Mesendoderm (in vitro differentiated cells): ENCODE measurements around the gene AGPAT1.

Experiments
- DNase-seq: peaks from one replicate; pipeline ENCODE4 v3.0.0; 2013
- H2AK5ac ChIP-seq: 2 replicates; pipeline ENCODE4 v1.6.1; 2013; ENCODE audit warnings: low read length, inconsistent platforms
- H2BK120ac ChIP-seq: 2 replicates; pipeline ENCODE4 v1.6.1; 2013; ENCODE audit warnings: low read depth, mild to moderate bottlenecking, low read length, moderate library complexity, mixed read lengths
- H2BK15ac ChIP-seq: replicated peaks from 2 replicates; pipeline ENCODE4 v1.6.1; 2013; ENCODE audit warnings: low read depth, mild to moderate bottlenecking, moderate library complexity
- H2BK5ac ChIP-seq: 2 replicates; pipeline ENCODE4 v1.6.1; 2013; ENCODE audit warnings: low read length, inconsistent platforms
- H3K18ac ChIP-seq: 2 replicates; pipeline ENCODE4 v1.6.1; 2013; ENCODE audit warnings: mild to moderate bottlenecking, low read length, mixed read lengths
- H3K23ac ChIP-seq: one replicate; pipeline ENCODE4 v1.6.1; 2013; ENCODE audit warnings: low read length
- H3K27ac ChIP-seq: 2 replicates; pipeline ENCODE4 v1.5.1; 2013; ENCODE audit warnings: low read depth, mild to moderate bottlenecking, inconsistent platforms, low read length, moderate library complexity
- H3K27me3 ChIP-seq: 2 replicates; pipeline ENCODE4 v1.6.1; 2013; ENCODE audit warnings: low read length, control low read depth, mild to moderate bottlenecking, inconsistent platforms; ENCODE audit not compliant: insufficient read depth, poor library complexity
- H3K36me3 ChIP-seq: 2 replicates; pipeline ENCODE4 v1.6.1; 2013; ENCODE audit warnings: low read length, inconsistent platforms; ENCODE audit not compliant: control insufficient read depth, insufficient read depth
- H3K4ac ChIP-seq: one replicate; pipeline ENCODE4 v1.6.1; 2013; ENCODE audit warnings: low read depth, mild to moderate bottlenecking, low read length, moderate library complexity
- H3K4me1 ChIP-seq: 2 replicates; pipeline ENCODE4 v1.6.1; 2013; ENCODE audit warnings: low read depth, low read length, inconsistent platforms; ENCODE audit not compliant: control insufficient read depth
- H3K4me2 ChIP-seq: 2 replicates; pipeline ENCODE4 v1.6.1; 2013; ENCODE audit warnings: low read length
- H3K4me3 ChIP-seq: 2 replicates; pipeline ENCODE4 v1.5.1; 2013; ENCODE audit warnings: mild to moderate bottlenecking, low read length
- H3K56ac ChIP-seq: one replicate; pipeline ENCODE4 v1.6.1; 2013; ENCODE audit warnings: low read length
- H3K79me1 ChIP-seq: 2 replicates; pipeline ENCODE4 v1.6.1; 2013; ENCODE audit warnings: low read length, inconsistent platforms
- H3K79me2 ChIP-seq: 2 replicates; pipeline ENCODE4 v1.6.1; 2013; ENCODE audit warnings: mild to moderate bottlenecking, low read length; ENCODE audit not compliant: control insufficient read depth, insufficient read depth
- H3K9ac ChIP-seq: 2 replicates; pipeline ENCODE4 v1.6.1; 2013; ENCODE audit warnings: low read length, inconsistent platforms
- H4K5ac ChIP-seq: one replicate; pipeline ENCODE4 v1.6.1; 2013; ENCODE audit warnings: low read length
- H4K8ac ChIP-seq: one replicate; pipeline ENCODE4 v1.6.1; 2013; ENCODE audit warnings: low read depth, mild to moderate bottlenecking, control low read depth, low read length, moderate library complexity
- WGBS: extraction: QIAGEN DNeasy Blood & Tissue Kit; methylation state at CpG from one replicate; pipeline ENCODE4 v1.1.7; 2013; ENCODE audit warnings: low lambda C conversion rate, missing lambda C conversion rate; ENCODE audit not compliant: insufficient coverage; ENCODE audit errors: extremely low coverage; 5-methylcytosine and 5-hydroxymethylcytosine counted together

Gene AGPAT1

DNA sequence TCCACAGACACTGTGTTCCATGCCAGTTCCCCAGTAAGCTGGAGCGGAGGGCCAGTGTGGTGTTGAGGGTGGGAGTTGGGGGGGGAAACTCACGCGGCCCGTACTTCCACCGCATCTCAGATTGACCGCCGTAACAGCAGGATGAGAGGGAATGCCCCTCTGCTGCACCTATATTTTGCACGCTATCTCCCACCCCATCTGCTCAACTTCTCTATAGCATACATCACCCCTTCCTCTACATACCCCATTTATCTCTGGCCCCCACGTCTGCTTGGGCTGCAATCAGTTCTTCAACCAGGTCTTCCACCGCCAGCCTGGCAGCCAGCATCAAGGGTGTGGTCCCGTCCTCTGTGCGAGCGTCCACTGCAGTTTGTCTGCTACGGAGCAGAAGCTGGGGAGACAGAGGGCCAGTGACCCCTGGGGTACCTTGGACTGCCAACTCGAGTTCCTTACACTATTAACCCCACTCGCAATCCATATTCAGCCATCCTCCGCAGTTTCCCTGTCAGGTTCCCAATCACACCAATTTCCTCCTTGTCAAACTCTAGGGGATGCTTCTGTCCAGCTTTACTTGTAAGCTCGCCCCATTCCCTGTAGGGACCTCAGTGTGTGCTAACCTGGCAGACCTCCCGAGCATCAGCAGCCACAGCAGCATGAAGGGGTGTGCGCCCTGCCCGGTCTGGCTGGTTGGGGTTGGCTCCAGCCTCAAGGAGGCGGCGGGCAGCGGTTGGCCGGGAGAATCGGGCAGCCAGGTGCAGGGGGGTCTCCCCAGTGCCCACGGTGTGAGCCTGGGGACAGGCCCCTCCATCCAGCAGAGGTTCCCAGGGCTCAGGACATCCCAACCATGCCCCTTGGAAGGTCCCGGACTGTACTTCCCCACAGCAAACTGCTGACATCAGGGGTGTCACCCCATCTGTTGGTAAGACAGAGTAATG is 21.1 kb upstream of the AGPAT1 start:
- no peak overlapping the region for H2AK5ac ChIP-seq
- no CpG with 5 or more reads among the region's 28 CpGs for WGBS

DNA sequence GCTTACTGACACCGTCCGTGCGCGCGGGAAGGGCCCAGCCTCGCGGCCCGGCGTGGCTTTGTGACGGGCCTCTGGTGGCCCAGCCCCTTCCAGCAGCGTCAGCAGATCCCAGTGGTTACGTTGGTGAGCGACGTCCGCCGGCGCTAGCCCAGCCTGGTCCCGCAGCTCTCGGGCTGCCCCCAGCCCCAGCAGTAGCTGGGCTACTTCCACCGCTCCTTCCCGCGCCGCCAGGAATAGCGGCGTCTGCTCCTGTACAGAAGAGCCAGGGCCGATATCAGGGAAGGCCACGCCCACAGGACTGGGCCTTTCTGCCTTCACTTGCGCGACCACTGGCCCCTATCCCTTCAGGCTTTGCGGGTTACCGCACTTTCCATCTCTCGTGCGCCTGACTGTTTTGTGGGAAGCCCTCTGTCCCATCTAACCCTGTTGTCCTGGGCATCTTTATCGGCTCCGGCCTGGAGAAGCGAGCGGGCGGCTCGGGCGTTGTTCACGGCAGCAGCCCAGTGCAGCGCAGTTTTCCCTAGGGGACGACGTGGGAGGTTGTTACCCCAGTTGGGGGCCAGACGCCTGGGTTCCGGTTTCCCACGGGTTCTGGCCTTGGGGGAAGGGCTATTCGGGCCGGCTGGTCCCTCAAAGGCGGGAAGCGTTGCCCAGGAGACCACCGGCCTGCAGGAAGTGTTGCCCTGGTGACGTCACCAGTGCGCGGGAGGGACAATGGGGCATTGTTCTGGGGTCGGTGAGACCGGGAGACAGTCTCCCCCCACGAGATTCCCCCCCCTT is 20.2 kb upstream of the AGPAT1 start:
- no peak overlapping the region for H2BK15ac ChIP-seq
- H2AK5ac ChIP-seq, result peak overlapping the region; percentile 22
- no peaks in the 10 kb centered on the region for H3K27me3 ChIP-seq
- H3K4me2 ChIP-seq, result peak overlapping the region; percentile 61
- peak; percentile 94 for DNase-seq
- no peak overlapping the region for H2BK120ac ChIP-seq
- peaks cover 2% of the 10 kb centered on the region for H3K79me1 ChIP-seq
- peak overlapping the region; percentile 89 for H3K56ac ChIP-seq
- peaks cover 19% of the 10 kb centered on the region for H3K4me1 ChIP-seq
- peak overlapping the region; percentile 95 for H3K27ac ChIP-seq
- H3K9ac ChIP-seq, result peak overlapping the region; percentile 99
- peak overlapping the region; percentile 94 for H2BK5ac ChIP-seq
- peak overlapping the region; percentile 52 for H3K18ac ChIP-seq
- H3K23ac ChIP-seq, result peak overlapping the region; percentile 11
- peak overlapping the region; percentile 54 for H3K4me3 ChIP-seq
- no CpG with 5 or more reads among the region's 58 CpGs for WGBS
- H4K5ac ChIP-seq, result no peak overlapping the region
- no peaks in the 10 kb centered on the region for H3K36me3 ChIP-seq
- no peak overlapping the region for H4K8ac ChIP-seq
- H3K79me2 ChIP-seq, result no peaks in the 10 kb centered on the region
- H3K4ac ChIP-seq, result peak overlapping the region; percentile 63

More for the DNA sequence above, 21.1 kb upstream of the AGPAT1 start:
- no peak overlapping the region for H2BK5ac ChIP-seq
- peaks cover 2% of the 10 kb centered on the region for H3K79me1 ChIP-seq
- no peak overlapping the region for H2BK15ac ChIP-seq
- peak overlapping the region; percentile 17 for H3K4me3 ChIP-seq
- H3K18ac ChIP-seq, result no peak overlapping the region
- peak overlapping the region; percentile 89 for H3K56ac ChIP-seq
- DNase-seq, result peak; percentile 41
- peak overlapping the region; percentile 99 for H3K9ac ChIP-seq
- no peak overlapping the region for H3K23ac ChIP-seq
- no peak overlapping the region for H3K4ac ChIP-seq
- no peaks in the 10 kb centered on the region for H3K27me3 ChIP-seq
- no peak overlapping the region for H2BK120ac ChIP-seq
- H3K4me1 ChIP-seq, result peaks cover 17% of the 10 kb centered on the region
- peak overlapping the region; percentile 71 for H4K5ac ChIP-seq
- no peak overlapping the region for H4K8ac ChIP-seq
- H3K4me2 ChIP-seq, result peak overlapping the region; percentile 57
- H3K27ac ChIP-seq, result no peak overlapping the region
- H3K36me3 ChIP-seq, result no peaks in the 10 kb centered on the region
- no peaks in the 10 kb centered on the region for H3K79me2 ChIP-seq

DNA sequence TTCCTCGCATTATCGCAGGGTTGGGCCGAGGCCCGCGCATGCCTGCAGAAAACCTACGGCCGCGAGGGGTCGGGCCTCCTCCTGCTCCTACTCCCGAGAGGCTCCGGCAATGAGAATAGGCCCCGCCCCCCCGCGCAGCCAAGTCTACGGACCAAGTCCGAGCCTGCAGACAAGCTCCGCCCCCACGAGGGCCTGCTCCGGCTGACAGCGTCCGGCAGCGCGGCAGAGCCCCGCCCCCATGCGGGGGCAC is 19.7 kb upstream of the AGPAT1 start:
- H3K27ac ChIP-seq, result peak overlapping the region; percentile 95
- H2AK5ac ChIP-seq, result no peak overlapping the region
- H3K18ac ChIP-seq, result no peak overlapping the region
- no peaks in the 10 kb centered on the region for H3K27me3 ChIP-seq
- no peak overlapping the region for H2BK15ac ChIP-seq
- no peak overlapping the region for H3K4me2 ChIP-seq
- peaks cover 22% of the 10 kb centered on the region for H3K4me1 ChIP-seq
- H3K9ac ChIP-seq, result no peak overlapping the region
- H3K4ac ChIP-seq, result no peak overlapping the region
- no peaks in the 10 kb centered on the region for H3K36me3 ChIP-seq
- H3K79me2 ChIP-seq, result no peaks in the 10 kb centered on the region
- WGBS, result no CpG with 5 or more reads among the region's 25 CpGs
- peak; percentile 100 for DNase-seq
- H4K5ac ChIP-seq, result no peak overlapping the region
- no peak overlapping the region for H2BK5ac ChIP-seq
- no peak overlapping the region for H3K23ac ChIP-seq
- no peak overlapping the region for H3K56ac ChIP-seq
- no peak overlapping the region for H2BK120ac ChIP-seq
- no peak overlapping the region for H3K4me3 ChIP-seq
- peaks cover 2% of the 10 kb centered on the region for H3K79me1 ChIP-seq
- no peak overlapping the region for H4K8ac ChIP-seq

GRCh38 chr6:32194825-32195651 is 19.2 kb upstream of the AGPAT1 start:
- Histone ChIP-seq H4K8ac (peak overlapping the region; percentile 68), H3K79me2 (no peaks in the 10 kb centered on the region), H3K4me1 (peaks cover 22% of the 10 kb centered on the region), H3K36me3 (no peaks in the 10 kb centered on the region), H2BK15ac (no peak overlapping the region), H3K4me3 (peak overlapping the region; percentile 23), H3K56ac (peak overlapping the region; percentile 84), H2BK5ac (peak overlapping the region; percentile 87), H2BK120ac (no peak overlapping the region), H3K27ac (peak overlapping the region; percentile 82), H3K27me3 (no peaks in the 10 kb centered on the region), H3K4me2 (peak overlapping the region; percentile 85), H4K5ac (peak overlapping the region; percentile 98), H3K9ac (peak overlapping the region; percentile 89), H3K18ac (peak overlapping the region; percentile 76), H3K4ac (no peak overlapping the region), H2AK5ac (peak overlapping the region; percentile 82), H3K79me1 (peaks cover 2% of the 10 kb centered on the region), H3K23ac (no peak overlapping the region)
- WGBS, result no CpG with 5 or more reads among the region's 15 CpGs
- DNase-seq, result peak; percentile 78

- H2BK120ac ChIP-seq, result no peak overlapping the region
Observed at GRCh38 chr6:32194388-32194787, 18.5 kb upstream of the AGPAT1 start.

More at GRCh38 chr6:32194388-32194787, 18.5 kb upstream of the AGPAT1 start:
- H3K79me2 ChIP-seq, result peaks cover under 1% of the 10 kb centered on the region
- H3K79me1 ChIP-seq, result peaks cover 2% of the 10 kb centered on the region
- H2AK5ac ChIP-seq, result peak overlapping the region; percentile 27
- no peak overlapping the region for H3K4me3 ChIP-seq
- H3K18ac ChIP-seq, result no peak overlapping the region
- DNase-seq, result no peak
- no peak overlapping the region for H3K4ac ChIP-seq
- no peaks in the 10 kb centered on the region for H3K36me3 ChIP-seq
- H3K4me2 ChIP-seq, result no peak overlapping the region
- no peak overlapping the region for H4K8ac ChIP-seq
- H3K9ac ChIP-seq, result no peak overlapping the region
- peaks cover 22% of the 10 kb centered on the region for H3K4me1 ChIP-seq
- WGBS, result no CpG with 5 or more reads among the region's 4 CpGs
- no peaks in the 10 kb centered on the region for H3K27me3 ChIP-seq
- peak overlapping the region; percentile 30 for H3K56ac ChIP-seq
- no peak overlapping the region for H2BK15ac ChIP-seq
- H2BK5ac ChIP-seq, result no peak overlapping the region
- H4K5ac ChIP-seq, result no peak overlapping the region
- H3K23ac ChIP-seq, result no peak overlapping the region
- no peak overlapping the region for H3K27ac ChIP-seq
